ENCODE results near the gene NR2E3.
A peak's percentile ranks its signal among the peaks of the same experiment; 100 is the strongest.

Gene NR2E3

DNA sequence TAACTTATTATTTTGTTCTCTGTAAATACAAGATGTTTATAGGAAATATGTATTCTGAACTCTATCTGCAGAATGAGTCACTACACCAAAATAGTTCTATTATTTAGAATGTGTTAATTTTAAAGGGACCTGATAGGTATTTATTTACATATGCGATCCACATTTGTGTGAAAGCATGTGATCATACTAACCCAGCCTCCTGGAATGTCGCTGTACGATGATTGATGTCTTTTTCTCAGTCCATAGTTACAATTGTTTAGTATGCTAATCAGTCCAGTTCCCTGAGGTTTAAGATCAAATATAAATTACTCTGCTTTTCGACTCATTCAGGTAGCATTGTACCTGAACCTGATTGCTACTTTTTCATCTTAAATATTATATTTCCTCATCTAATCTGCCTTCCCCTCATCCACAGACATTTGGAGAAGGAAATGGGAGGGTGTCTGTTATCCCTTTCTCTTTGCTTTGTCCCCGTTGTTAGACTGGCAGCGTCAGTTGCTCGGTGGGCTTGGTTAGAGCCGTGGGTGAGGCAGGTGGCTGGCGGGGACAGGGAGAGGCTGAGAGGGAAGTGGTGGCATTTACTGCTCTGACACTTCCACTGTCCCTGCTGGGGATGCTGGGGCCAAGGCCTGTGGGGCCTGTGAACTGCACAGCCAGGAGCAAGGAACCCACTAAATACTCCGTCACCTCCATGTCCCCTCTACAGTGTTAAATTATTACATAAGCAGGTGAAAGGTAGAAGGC is 27.8 kb upstream of the NR2E3 start:
- TF ChIP-seq POLR2A (IDR thresholded peaks at IDR 0.05; ENCODE audit: low read depth, low read length), result no peak
- DNase-seq (ENCODE audit: insufficient read length, low spot score) (no peak), FAIRE-seq (no peak)

- FAIRE-seq, result no peak
- no peak for DNase-seq (ENCODE audit: insufficient read length, low spot score)
- TF ChIP-seq POLR2A (IDR thresholded peaks at IDR 0.05; ENCODE audit: low read depth, low read length), result no peak
These were observed 25.6 kb upstream of the NR2E3 start for GRCh38 chr15:71784719-71785118.

- no peak for TF ChIP-seq POLR2A (IDR thresholded peaks at IDR 0.05; ENCODE audit: low read depth, low read length)
- DNase-seq (ENCODE audit: insufficient read length, low spot score) (no peak), FAIRE-seq (no peak)
These were observed 24.4 kb upstream of the NR2E3 start for GRCh38 chr15:71785996-71786395.

- no peak for FAIRE-seq
- TF ChIP-seq POLR2A (IDR thresholded peaks at IDR 0.05; ENCODE audit: low read depth, low read length), result no peak
- DNase-seq (ENCODE audit: insufficient read length, low spot score), result no peak
These were observed 23.7 kb upstream of the NR2E3 start for GRCh38 chr15:71786673-71787072.

DNA sequence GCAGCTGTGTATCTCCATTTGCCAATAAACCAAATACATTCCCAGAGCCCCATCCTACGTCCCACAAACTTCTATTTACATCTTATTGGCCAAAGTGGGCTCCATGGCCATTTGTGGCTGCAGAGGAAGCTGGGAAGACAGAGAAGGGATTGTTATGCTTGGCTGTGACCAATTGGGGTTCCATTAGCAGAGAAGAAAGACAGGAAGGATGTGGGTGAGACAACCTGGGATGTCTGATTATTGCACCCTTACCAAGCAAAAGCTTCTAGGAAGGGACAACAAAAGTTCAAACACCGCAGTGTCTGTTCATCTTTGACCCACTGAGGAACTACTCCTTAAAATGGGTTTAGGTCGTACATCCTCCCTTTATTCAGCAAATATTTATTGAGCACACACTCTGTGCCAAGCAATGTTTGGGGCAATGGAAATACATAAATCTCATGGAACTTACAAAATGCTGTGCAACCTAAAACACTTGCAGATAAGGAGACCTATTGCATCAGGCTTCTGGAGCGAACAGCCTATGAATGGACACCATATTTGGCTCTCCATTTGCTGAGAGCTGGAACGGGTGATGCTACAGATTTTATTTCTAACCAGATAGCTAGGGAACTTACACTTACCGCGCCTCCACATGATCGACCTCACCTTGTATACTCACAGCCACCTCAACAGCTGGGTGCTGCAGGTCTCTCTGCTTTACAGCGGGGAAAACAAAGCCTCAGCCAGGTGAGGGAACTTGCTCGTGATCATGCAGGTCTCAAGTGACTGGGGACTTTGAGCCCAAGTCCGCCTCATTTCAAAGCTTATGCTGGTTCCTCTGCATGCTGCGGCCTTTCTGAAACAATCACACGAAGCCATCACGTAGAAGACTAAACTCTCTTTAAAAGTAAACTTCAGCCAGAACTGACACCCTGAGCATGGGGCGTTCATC is 21.4 kb upstream of the NR2E3 start:
- no peak for DNase-seq (ENCODE audit: insufficient read length, low spot score)
- TF ChIP-seq POLR2A (IDR thresholded peaks at IDR 0.05; ENCODE audit: low read depth, low read length), result no peak

GRCh38 chr15:71789616-71790015 is 20.7 kb upstream of the NR2E3 start:
- DNase-seq (ENCODE audit: insufficient read length, low spot score), result no peak
- FAIRE-seq, result no peak
- TF ChIP-seq POLR2A (IDR thresholded peaks at IDR 0.05; ENCODE audit: low read depth, low read length), result no peak

More for the DNA sequence above, 21.4 kb upstream of the NR2E3 start:
- FAIRE-seq, result no peak

GRCh38 chr15:71790081-71790480 is 20.3 kb upstream of the NR2E3 start:
- no peak for FAIRE-seq
- DNase-seq (ENCODE audit: insufficient read length, low spot score), result peak; percentile 41
- TF ChIP-seq POLR2A (IDR thresholded peaks at IDR 0.05; ENCODE audit: low read depth, low read length), result no peak

DNA sequence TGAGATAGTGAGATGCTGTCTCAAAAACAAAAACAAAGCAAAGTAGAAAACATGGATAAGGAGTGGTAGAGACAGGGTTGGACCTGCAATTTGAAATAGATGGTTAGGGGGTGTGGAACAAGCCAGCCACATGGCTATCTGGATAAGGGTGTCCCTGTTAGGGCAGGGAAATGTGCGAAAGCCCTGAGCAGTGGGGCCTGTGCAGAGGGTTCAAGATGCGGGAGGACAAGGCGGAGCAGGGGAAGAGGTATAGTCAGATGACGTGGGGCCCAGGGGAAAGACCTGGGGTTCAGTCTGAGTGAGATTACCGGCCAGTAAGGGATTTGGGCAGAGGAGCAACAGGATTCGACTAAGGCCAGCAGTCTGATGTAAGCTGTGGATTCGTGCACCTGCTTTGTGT is 18.4 kb upstream of the NR2E3 start:
- DNase-seq (ENCODE audit: insufficient read length, low spot score), result no peak
- FAIRE-seq, result no peak

GRCh38 chr15:71792521-71792920 is 17.8 kb upstream of the NR2E3 start:
- FAIRE-seq (no peak), DNase-seq (ENCODE audit: insufficient read length, low spot score) (no peak)
- no peak for TF ChIP-seq POLR2A (IDR thresholded peaks at IDR 0.05; ENCODE audit: low read depth, low read length)

More for the DNA sequence above, 18.4 kb upstream of the NR2E3 start:
- no peak for TF ChIP-seq POLR2A (IDR thresholded peaks at IDR 0.05; ENCODE audit: low read depth, low read length)

DNA sequence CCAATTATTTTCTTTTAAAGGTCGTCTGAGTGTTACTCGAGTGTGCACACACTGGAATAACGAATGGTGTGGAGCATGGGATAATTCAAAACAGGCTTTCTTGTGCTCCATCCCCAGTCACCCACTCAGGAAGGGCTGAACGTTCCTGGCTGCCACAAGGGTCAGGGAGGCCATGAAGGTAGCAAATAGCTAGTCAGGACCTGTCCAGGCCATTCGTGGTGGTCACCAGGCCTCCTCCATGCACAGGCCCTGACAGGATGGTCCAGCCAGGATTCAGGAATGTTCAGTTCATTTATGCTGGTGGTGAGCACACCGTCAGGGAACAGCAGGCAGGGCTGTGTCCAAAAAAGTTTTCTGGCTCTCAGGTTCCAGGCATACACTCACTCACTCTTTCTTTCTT is 11.7 kb upstream of the NR2E3 start:
- DNase-seq (ENCODE audit: insufficient read length, low spot score) (no peak), FAIRE-seq (no peak)
- no peak for TF ChIP-seq POLR2A (IDR thresholded peaks at IDR 0.05; ENCODE audit: low read depth, low read length)

- DNase-seq (ENCODE audit: insufficient read length, low spot score) (no peak), FAIRE-seq (no peak)
- no peak for TF ChIP-seq POLR2A (IDR thresholded peaks at IDR 0.05; ENCODE audit: low read depth, low read length)
These were observed 10.2 kb upstream of the NR2E3 start for GRCh38 chr15:71800190-71800589.

DNA sequence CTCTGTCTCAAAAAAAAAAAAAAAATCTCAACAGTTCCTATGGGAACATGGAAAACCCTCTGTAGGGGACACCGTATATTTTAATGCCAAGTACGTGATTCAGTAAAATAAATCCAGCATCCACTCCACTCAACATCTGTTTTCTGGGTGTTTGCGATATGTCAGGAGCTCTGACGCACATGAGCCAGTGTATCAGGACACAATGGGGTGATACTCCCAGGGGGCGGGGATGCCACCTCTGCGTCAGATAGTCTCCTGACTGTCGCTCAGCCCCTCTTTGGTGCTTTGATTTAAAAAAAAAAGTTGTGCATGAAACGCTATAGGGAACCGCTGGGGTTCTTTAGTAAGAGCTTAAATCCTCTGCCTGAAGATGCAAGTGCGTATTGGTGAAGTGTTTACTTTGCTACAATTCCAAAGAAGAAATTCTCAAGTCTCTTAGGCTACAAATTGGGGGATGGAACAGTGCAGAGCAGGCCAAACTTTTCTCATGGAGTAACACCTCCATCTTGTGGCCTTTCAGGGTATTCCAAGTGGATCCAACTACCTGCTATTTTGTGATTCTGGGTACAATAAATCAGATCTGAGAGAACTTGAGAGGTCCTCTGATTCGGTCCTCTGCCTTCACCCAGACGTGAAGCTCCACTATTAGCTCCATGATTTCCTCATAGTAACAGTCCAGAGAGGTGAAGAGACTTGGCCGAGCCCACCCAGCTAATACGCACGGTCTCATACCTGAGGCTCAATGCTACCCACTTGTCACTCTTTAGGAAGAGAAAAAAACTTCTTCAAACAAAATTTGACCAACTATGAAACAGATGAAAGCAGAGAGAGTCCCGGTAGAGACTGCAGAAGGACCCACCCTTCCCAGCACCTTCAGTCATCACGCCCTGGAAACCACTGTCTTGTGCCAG is 9.3 kb upstream of the NR2E3 start:
- no peak for FAIRE-seq
- peak; percentile 48 for DNase-seq (ENCODE audit: insufficient read length, low spot score)
- TF ChIP-seq POLR2A (IDR thresholded peaks at IDR 0.05; ENCODE audit: low read depth, low read length), result no peak

DNA sequence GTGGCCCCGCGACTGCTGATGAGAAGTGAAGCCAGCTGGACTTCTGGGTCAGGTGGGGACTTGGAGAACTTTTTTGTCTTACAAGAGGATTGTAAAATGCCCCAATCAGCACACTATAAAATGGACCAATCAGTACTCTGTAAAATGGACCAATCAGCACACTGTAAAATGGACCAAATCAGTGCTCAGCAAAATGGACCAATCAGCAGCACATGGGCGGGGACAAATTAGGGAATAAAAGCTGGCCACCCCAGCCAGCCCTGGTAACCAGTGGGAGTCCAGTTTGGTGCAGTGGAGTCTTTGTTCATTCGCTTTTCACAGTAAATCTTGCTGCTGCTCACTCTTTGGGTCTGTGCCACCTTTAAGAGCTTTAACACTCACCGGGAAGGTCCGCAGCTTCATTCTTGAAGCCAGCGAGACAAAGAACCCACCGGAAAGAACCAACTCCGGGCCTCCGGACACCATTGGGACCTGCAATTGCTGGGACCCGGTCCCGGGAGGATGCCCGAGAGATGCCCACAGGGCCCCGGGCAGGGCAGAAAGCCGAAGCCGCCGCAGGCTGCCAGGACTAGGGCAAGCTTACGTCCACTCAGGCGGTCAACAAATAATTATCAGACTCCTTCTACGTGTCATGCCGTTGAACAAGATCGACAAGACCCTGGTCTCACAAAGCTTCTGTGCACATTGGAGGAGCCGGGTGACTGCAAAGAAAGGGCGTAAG is 8.3 kb upstream of the NR2E3 start:
- no peak for TF ChIP-seq POLR2A (IDR thresholded peaks at IDR 0.05; ENCODE audit: low read depth, low read length)
- DNase-seq (ENCODE audit: insufficient read length, low spot score) (no peak), FAIRE-seq (no peak)
